Activated CD4-positive, alpha-beta T cell treated with anti-CD3 and anti-CD28 coated beads, Interleukin-2, Interleukin-4, amounts not matched to agents 100 ng/mL and 50 ng/mL, durations not matched to agents 16 hours and 8 hours (primary cell): ENCODE measurements around the gene OR13C8.
"Not testable (repeated sequence)": the region's sequence is repeated elsewhere in the genome, so short reads cannot be mapped to it uniquely, and the experiment has no call there.

ENCODE experiments used
- DNase-seq: peaks from one replicate; pipeline ENCODE4 v3.0.0-alpha.2; 2020; ENCODE audit warnings: low spot score

The OR13C8 gene

GRCh38 chr9:104568868-104569267 lies at the start of gene OR13C8:
OR13C8 (plus strand) TSS chr9:104569168; CDS start chr9:104569168, 0 bp downstream.
- DNase-seq, result no peak

GRCh38 chr9:104520241-104520640 lies 48.7 kb upstream of the OR13C8 start:
- DNase-seq, result not testable (repeated sequence)

GRCh38 chr9:104527109-104527508 lies 41.9 kb upstream of the OR13C8 start, which contains the start of gene OR13C4:
OR13C4 (minus strand) TSS chr9:104527209; CDS start chr9:104527209, 0 bp downstream.
- DNase-seq, result no peak

GRCh38 chr9:104536756-104537155 lies 32.2 kb upstream of the OR13C8 start, which contains the start of gene OR13C3:
OR13C3 (minus strand) TSS chr9:104536856; CDS start chr9:104536723, 133 bp downstream.
- no peak for DNase-seq

GRCh38 chr9:104539275-104539674 lies 29.7 kb upstream of the OR13C8 start:
- no peak for DNase-seq

GRCh38 chr9:104544644-104545043 lies 24.3 kb upstream of the OR13C8 start:
- DNase-seq, result no peak

- DNase-seq, result no peak
Measured at GRCh38 chr9:104553261-104553660, 15.7 kb upstream of the OR13C8 start.

- no peak for DNase-seq
Measured at GRCh38 chr9:104555521-104555920, 13.4 kb upstream of the OR13C8 start.

GRCh38 chr9:104556830-104557634 lies 11.9 kb upstream of the OR13C8 start:
- no peak for DNase-seq

GRCh38 chr9:104564358-104564757 lies 4.6 kb upstream of the OR13C8 start:
- DNase-seq, result no peak

GRCh38 chr9:104572612-104573011 lies 3.6 kb downstream of the OR13C8 start:
- no peak for DNase-seq

- no peak for DNase-seq
Measured at GRCh38 chr9:104575456-104575855, 6.5 kb downstream of the OR13C8 start.

GRCh38 chr9:104577263-104577662 lies 8.3 kb downstream of the OR13C8 start:
- no peak for DNase-seq

- no peak for DNase-seq
Measured at GRCh38 chr9:104580562-104580961, 11.6 kb downstream of the OR13C8 start.

- no peak for DNase-seq
Measured at GRCh38 chr9:104586496-104587180, 17.7 kb downstream of the OR13C8 start.

GRCh38 chr9:104589626-104590025 lies 20.7 kb downstream of the OR13C8 start:
- no peak for DNase-seq

- DNase-seq, result not testable (repeated sequence)
Measured at GRCh38 chr9:104598749-104599148, 29.8 kb downstream of the OR13C8 start.

- DNase-seq, result not testable (repeated sequence)
Measured at GRCh38 chr9:104599313-104599712, 30.3 kb downstream of the OR13C8 start, which contains the start of gene OR13C5. OR13C5 (minus strand) TSS chr9:104599413; CDS start chr9:104599413, 0 bp downstream.

GRCh38 chr9:104604801-104605200 lies 35.8 kb downstream of the OR13C8 start:
- DNase-seq, result no peak

GRCh38 chr9:104605527-104605926 lies 36.6 kb downstream of the OR13C8 start, which contains the start of gene OR13C2:
OR13C2 (minus strand) TSS chr9:104605627; CDS start chr9:104605627, 0 bp downstream.
- DNase-seq, result not testable (repeated sequence)

GRCh38 chr9:104606152-104606551 lies 37.2 kb downstream of the OR13C8 start:
- no peak for DNase-seq

- no peak for DNase-seq
Measured at GRCh38 chr9:104608336-104608735, 39.4 kb downstream of the OR13C8 start.

GRCh38 chr9:104611213-104611612 lies 42.2 kb downstream of the OR13C8 start:
- DNase-seq, result no peak
